ENCODE results near the gene THRB. TPM values are rescaled to one million over a fixed set of nuclear protein-coding genes. Genes with fewer than 3 reads are reported as not detected.

THRB gene
- total RNA-seq, 4 donors from 2014 or later, result 3.7 to 11.3 (median 6.1) TPM

GRCh38 chr3:24500806-24501205 lies 6.2 kb upstream of the THRB start:
- Histone ChIP-seq H3K9me3 (no peaks in the 10 kb centered on the region), H3K27me3 (no peaks in the 10 kb centered on the region), H3K27ac (no peak overlapping the region), H3K4me3 (no peak overlapping the region), H3K4me1 (peaks cover 0 to 12% (median 4%) of the 10 kb centered on the region in 3 donors), H3K36me3 (no peaks in the 10 kb centered on the region)
- no peak for DNase-seq
- WGBS, 2 donors, result 81 to 94% methylated on average over 1 of the region's 1 CpG
- intact Hi-C loops (cut with DNase I), result no loop called here
- TF ChIP-seq POLR2A (IDR thresholded peaks at IDR 0.05) (no peak), CTCF (IDR thresholded peaks at IDR 0.05) (no peak)

GRCh38 chr3:24499991-24500390 lies 5.3 kb upstream of the THRB start:
- H3K9me3 ChIP-seq, result no peaks in the 10 kb centered on the region
- TF ChIP-seq POLR2A (IDR thresholded peaks at IDR 0.05) (no peak), CTCF (IDR thresholded peaks at IDR 0.05) (no peak)
- H3K36me3 ChIP-seq, result no peaks in the 10 kb centered on the region
- H3K27me3 ChIP-seq, result peaks cover 0 to 5% (median 0%) of the 10 kb centered on the region in 4 donors
- no peak for DNase-seq
- intact Hi-C loops (cut with DNase I), result no loop called here
- H3K4me1 ChIP-seq, result peaks cover 0 to 17% (median 4%) of the 10 kb centered on the region in 3 donors
- no peak overlapping the region for H3K4me3 ChIP-seq
- H3K27ac ChIP-seq, result no peak overlapping the region
- WGBS, 2 donors, result 83 to 88% methylated on average over 3 of the region's 3 CpGs

- DNase-seq, result no peak
- H3K9me3 ChIP-seq, result no peaks in the 10 kb centered on the region
- H3K36me3 ChIP-seq, result no peaks in the 10 kb centered on the region
- no peak overlapping the region for H3K27ac ChIP-seq
- H3K27me3 ChIP-seq, result peaks cover 0 to 13% (median 0%) of the 10 kb centered on the region in 4 donors
- intact Hi-C loops (cut with DNase I), result no loop called here
- peaks cover 0 to 20% (median 4%) of the 10 kb centered on the region in 3 donors for H3K4me1 ChIP-seq
- no peak for TF ChIP-seq POLR2A (IDR thresholded peaks at IDR 0.05)
- no peak for TF ChIP-seq CTCF (IDR thresholded peaks at IDR 0.05)
- no peak overlapping the region for H3K4me3 ChIP-seq
- 86 to 93% methylated on average over 2 of the region's 2 CpGs for WGBS, 2 donors
Measured at GRCh38 chr3:24498796-24499195, 4.1 kb upstream of the THRB start.

- Histone ChIP-seq H3K9me3 (no peaks in the 10 kb centered on the region), H3K4me1 (peaks cover 0 to 25% (median 4%) of the 10 kb centered on the region in 3 donors), H3K27me3 (peaks cover 0 to 15% (median 0%) of the 10 kb centered on the region in 4 donors), H3K4me3 (no peak overlapping the region), H3K27ac (no peak overlapping the region), H3K36me3 (no peaks in the 10 kb centered on the region)
- 75 to 79% methylated on average over 2 of the region's 2 CpGs for WGBS, 2 donors
- no peak for DNase-seq
- TF ChIP-seq POLR2A (IDR thresholded peaks at IDR 0.05), result no peak
- TF ChIP-seq CTCF (IDR thresholded peaks at IDR 0.05), result no peak
- intact Hi-C loops (cut with DNase I), result no loop called here
Measured at GRCh38 chr3:24498391-24498790, 3.7 kb upstream of the THRB start.

GRCh38 chr3:24497942-24498341 lies 3.3 kb upstream of the THRB start:
- Histone ChIP-seq H3K27me3 (peaks cover 0 to 15% (median 0%) of the 10 kb centered on the region in 4 donors), H3K27ac (no peak overlapping the region), H3K36me3 (no peaks in the 10 kb centered on the region), H3K4me3 (no peak overlapping the region), H3K4me1 (peaks cover 0 to 29% (median 4%) of the 10 kb centered on the region in 3 donors), H3K9me3 (no peaks in the 10 kb centered on the region)
- intact Hi-C loops (cut with DNase I), result no loop called here
- 90 to 100% methylated on average over 2 of the region's 2 CpGs for WGBS, 2 donors
- TF ChIP-seq POLR2A (IDR thresholded peaks at IDR 0.05) (no peak), CTCF (IDR thresholded peaks at IDR 0.05) (no peak)
- DNase-seq, result no peak

Measured in esophagus squamous epithelium (tissue), 5 donors.